ENCODE results near the gene DSG3.

DSG3 gene

DNA sequence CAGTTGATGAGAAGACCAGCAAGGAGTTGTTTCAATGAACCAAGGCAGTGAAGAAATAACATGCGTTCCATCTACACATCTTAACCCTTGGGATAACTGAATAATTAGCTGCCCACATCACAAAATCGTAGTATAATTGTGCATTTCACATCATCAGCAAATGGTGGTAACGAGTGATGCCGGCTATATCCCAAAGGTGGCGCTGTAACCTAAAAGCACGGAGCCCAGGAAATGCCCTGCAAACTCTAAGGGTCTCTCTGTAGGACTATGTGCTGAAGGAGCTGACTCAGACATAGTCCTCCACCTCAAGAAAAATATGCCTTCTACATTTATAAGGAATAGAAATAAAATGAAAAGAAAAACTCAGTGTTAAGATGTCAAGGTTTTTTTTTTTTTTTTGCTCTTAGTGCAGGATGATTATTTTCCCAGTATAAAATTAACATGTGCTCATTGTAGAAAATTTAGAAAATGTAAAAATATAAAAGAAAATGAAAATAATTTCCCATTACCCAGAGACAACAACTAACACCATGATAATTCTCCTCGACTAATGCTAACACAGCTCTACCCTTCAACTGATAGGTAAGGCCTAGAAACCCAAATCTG is 23.1 kb upstream of the DSG3 start:
- Mint-ChIP-seq H3K9me3 (ENCODE audit: low read depth) (peaks cover 3% of the 10 kb centered on the region), H3K4me3 (no peak overlapping the region), H3K36me3 (no peaks in the 10 kb centered on the region), H3K4me1 (ENCODE audit: low read depth) (no peaks in the 10 kb centered on the region), H3K27me3 (no peaks in the 10 kb centered on the region), H3K27ac (no peak overlapping the region)

DNA sequence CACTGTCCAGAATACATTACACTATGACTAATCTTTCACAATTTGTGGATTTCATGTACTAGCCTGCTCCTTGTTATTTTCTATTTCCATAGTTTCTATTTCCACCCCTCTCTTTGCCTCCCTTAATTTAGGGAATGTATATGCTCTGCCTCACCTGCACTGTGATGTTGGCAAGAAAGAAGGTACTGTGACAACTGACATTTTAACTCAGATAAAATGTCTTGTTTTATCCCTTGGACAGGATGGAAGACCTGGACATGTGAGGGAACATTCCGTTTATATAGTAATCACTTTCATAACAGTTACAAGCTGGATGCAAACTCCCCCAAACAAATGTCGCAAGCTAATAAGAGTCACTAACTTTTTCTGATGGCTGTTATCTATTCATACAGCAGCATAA is 21.5 kb upstream of the DSG3 start:
- peaks cover 3% of the 10 kb centered on the region for H3K9me3 Mint-ChIP-seq (ENCODE audit: low read depth)
- no peaks in the 10 kb centered on the region for H3K27me3 Mint-ChIP-seq
- H3K27ac Mint-ChIP-seq, result no peak overlapping the region
- no peak overlapping the region for H3K4me3 Mint-ChIP-seq
- no peaks in the 10 kb centered on the region for H3K36me3 Mint-ChIP-seq
- H3K4me1 Mint-ChIP-seq (ENCODE audit: low read depth), result no peaks in the 10 kb centered on the region

DNA sequence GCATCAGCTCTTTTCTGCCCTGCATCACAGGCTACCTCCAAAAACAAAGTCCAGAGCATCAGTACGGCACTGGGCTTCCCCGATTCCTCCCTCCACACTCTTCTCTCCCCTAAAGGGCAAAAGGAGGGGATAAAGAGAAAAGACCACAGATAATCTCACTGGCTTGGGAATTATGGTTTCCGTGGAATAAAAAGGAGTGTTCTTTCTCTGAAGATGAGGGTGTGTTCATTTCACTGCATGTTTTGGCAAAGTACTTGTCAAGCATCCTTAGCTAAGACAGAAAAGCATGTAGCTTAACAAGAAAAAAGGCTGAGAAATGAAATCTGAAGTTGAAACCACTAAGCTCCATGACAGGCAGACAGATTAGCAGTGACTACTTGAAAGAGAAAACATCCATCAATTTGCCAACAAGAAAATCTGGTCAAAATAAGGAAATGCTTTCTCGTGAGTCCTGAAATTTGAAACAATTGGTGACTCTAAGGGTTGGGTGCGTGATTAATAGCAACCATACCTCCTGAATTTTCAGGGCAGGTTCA is 20.6 kb upstream of the DSG3 start:
- H3K9me3 Mint-ChIP-seq (ENCODE audit: low read depth), result peaks cover 3% of the 10 kb centered on the region
- no peaks in the 10 kb centered on the region for H3K36me3 Mint-ChIP-seq
- H3K4me1 Mint-ChIP-seq (ENCODE audit: low read depth), result no peaks in the 10 kb centered on the region
- H3K27me3 Mint-ChIP-seq, result no peaks in the 10 kb centered on the region
- H3K4me3 Mint-ChIP-seq, result no peak overlapping the region
- H3K27ac Mint-ChIP-seq, result no peak overlapping the region

DNA sequence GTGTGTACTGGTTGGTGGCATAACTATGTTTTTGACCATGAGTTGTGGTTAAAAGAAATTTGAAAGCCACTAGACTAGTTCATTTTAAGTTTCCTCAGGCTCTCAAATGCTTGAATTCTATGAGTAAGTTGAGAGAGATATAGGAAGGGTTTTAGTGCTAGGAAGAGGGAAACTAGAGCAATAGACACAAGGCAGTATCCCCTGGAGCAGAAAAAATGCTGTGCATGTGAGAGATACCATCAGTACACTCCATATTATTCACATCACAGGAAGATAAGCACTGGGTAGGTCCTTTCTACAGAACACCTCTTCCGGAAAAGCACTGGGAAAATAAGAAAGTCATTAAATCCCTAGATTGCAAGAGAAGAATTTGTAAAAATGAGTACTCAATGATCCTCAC is 19.3 kb upstream of the DSG3 start:
- no peaks in the 10 kb centered on the region for H3K4me1 Mint-ChIP-seq (ENCODE audit: low read depth)
- H3K4me3 Mint-ChIP-seq, result no peak overlapping the region
- H3K9me3 Mint-ChIP-seq (ENCODE audit: low read depth), result peaks cover 3% of the 10 kb centered on the region
- no peaks in the 10 kb centered on the region for H3K36me3 Mint-ChIP-seq
- no peaks in the 10 kb centered on the region for H3K27me3 Mint-ChIP-seq
- no peak overlapping the region for H3K27ac Mint-ChIP-seq

DNA sequence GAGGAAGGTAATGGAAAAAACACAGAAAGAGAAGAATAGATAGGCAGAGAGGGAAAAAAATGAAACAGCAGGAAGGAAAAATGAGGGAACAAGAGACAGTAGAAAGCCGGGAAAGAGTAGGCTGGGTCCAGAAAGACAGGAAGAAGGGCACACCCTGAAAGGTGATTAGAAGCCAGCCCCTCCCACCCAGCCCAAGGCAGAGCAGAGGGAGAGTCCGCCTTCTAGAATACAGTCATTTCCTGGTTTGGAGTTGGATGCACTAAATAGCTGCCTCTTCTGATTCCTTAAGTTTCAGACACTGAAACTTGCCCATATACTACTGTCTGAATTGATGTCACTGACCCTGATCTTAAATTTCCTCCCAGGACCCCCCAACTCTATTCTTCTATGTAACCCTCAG is 17.9 kb upstream of the DSG3 start:
- no peaks in the 10 kb centered on the region for H3K36me3 Mint-ChIP-seq
- H3K9me3 Mint-ChIP-seq (ENCODE audit: low read depth), result no peaks in the 10 kb centered on the region
- H3K27me3 Mint-ChIP-seq, result peaks cover 2% of the 10 kb centered on the region
- no peak overlapping the region for H3K4me3 Mint-ChIP-seq
- no peak overlapping the region for H3K27ac Mint-ChIP-seq
- no peaks in the 10 kb centered on the region for H3K4me1 Mint-ChIP-seq (ENCODE audit: low read depth)

DNA sequence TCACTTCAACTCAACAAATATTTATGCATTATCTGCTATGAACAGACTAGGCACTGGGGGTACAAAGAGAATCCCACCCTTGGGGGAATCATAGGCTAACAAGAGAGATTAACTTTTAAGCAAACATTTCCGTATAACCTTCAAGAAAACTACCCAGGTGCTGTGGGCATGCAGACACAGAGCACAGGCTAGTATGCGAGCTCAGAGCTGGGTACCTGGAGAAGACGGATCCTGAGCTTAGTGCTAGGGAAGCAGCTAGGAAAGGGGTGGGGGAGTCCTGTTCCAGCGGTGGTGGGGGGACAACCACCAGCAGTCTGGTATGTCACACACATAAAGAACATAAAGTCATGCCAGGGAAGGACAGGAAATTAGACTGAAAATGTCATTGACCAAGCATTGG is 17.5 kb upstream of the DSG3 start:
- Mint-ChIP-seq H3K4me3 (no peak overlapping the region), H3K4me1 (ENCODE audit: low read depth) (no peaks in the 10 kb centered on the region), H3K27ac (no peak overlapping the region), H3K27me3 (peaks cover 2% of the 10 kb centered on the region), H3K9me3 (ENCODE audit: low read depth) (no peaks in the 10 kb centered on the region), H3K36me3 (no peaks in the 10 kb centered on the region)

DNA sequence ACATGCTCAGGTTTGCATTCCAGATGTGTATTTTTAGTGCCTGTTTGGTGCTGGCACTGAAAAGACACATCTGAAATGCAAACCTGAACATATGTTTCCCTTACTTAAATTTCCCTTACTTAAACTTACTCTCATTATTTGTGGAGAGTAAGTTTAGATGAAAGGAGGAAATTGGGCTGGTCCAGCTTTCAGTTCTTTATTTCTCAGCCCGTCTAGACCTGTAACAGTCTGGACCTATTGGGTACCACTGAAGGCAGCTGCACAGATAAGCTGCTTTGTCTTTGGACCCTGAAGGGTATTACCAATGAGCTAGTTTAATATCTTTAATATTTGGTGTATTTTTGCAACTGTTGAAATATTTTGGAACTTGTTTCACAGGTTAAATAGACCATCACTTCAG is 17.0 kb upstream of the DSG3 start:
- no peak overlapping the region for H3K27ac Mint-ChIP-seq

DNA sequence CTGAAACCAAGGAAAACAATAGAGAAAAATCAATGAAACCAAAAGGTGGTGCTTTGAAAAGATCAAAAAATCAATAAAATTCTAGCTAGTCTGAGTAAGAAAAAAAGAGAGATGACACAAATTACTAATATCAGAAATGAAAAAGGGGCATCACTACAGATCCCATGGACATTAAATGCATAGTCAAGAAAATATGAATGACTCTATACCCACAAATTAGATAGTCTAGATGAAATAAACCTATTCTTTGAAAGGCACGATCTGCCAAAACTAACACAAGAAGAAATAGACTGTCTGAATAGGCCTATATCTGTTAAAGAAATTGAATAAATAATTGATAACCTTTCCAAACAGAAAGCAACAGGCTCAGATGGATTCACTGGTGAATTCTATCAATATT is 15.2 kb upstream of the DSG3 start:
- Mint-ChIP-seq H3K4me1 (ENCODE audit: low read depth) (no peaks in the 10 kb centered on the region), H3K27me3 (peaks cover 2% of the 10 kb centered on the region)

More for the DNA sequence above, 17.0 kb upstream of the DSG3 start:
- H3K4me1 Mint-ChIP-seq (ENCODE audit: low read depth), result no peaks in the 10 kb centered on the region
- H3K4me3 Mint-ChIP-seq, result no peak overlapping the region
- H3K9me3 Mint-ChIP-seq (ENCODE audit: low read depth), result no peaks in the 10 kb centered on the region
- peaks cover 2% of the 10 kb centered on the region for H3K27me3 Mint-ChIP-seq
- no peaks in the 10 kb centered on the region for H3K36me3 Mint-ChIP-seq

DNA sequence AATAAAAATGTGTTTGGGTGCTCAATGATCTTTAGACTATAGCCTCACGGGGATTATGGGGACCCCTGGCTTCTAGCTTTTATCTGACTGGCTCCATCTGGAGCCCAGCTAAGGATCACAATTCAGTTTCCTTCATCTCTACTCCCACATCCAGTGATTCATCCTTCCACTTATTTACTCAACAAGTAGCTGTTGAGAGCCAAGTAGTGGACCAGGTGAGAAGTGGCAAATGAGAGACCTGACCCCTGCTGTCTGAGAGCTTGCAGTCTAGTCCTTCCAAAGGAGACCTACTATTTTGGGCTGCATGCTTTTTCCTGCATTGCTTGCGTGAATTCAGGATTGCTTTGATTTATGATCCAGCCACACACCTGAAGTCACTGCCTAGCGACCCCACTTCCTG is 10.7 kb upstream of the DSG3 start:
- Mint-ChIP-seq H3K27ac (no peak overlapping the region), H3K4me1 (ENCODE audit: low read depth) (no peaks in the 10 kb centered on the region), H3K36me3 (no peaks in the 10 kb centered on the region), H3K27me3 (peaks cover 2% of the 10 kb centered on the region), H3K4me3 (no peak overlapping the region), H3K9me3 (ENCODE audit: low read depth) (no peaks in the 10 kb centered on the region)

More for the DNA sequence above, 15.2 kb upstream of the DSG3 start:
- no peak overlapping the region for H3K4me3 Mint-ChIP-seq
- no peaks in the 10 kb centered on the region for H3K36me3 Mint-ChIP-seq
- H3K9me3 Mint-ChIP-seq (ENCODE audit: low read depth), result no peaks in the 10 kb centered on the region
- H3K27ac Mint-ChIP-seq, result no peak overlapping the region

DNA sequence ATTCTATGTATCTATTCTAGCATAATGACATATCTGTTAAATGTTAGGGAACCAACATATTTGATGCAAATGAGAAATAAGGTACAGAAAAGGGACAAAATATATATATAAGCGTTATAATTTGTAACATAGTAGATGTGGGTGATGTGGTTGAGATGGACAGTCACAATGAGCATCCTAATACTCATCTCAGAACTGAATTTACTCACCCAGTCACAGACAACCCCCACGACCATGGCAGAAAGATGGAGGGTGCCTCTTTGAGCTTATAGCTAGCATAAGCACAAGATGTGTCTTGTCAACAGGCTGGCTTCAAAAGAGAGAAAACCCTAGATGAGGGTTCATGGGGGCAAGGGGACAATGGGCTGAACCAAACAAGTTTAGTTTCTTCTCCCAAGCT is 9.1 kb upstream of the DSG3 start:
- no peaks in the 10 kb centered on the region for H3K9me3 Mint-ChIP-seq (ENCODE audit: low read depth)
- peaks cover 2% of the 10 kb centered on the region for H3K27me3 Mint-ChIP-seq
- H3K4me1 Mint-ChIP-seq (ENCODE audit: low read depth), result no peaks in the 10 kb centered on the region
- no peaks in the 10 kb centered on the region for H3K36me3 Mint-ChIP-seq
- H3K27ac Mint-ChIP-seq, result no peak overlapping the region
- H3K4me3 Mint-ChIP-seq, result no peak overlapping the region

DNA sequence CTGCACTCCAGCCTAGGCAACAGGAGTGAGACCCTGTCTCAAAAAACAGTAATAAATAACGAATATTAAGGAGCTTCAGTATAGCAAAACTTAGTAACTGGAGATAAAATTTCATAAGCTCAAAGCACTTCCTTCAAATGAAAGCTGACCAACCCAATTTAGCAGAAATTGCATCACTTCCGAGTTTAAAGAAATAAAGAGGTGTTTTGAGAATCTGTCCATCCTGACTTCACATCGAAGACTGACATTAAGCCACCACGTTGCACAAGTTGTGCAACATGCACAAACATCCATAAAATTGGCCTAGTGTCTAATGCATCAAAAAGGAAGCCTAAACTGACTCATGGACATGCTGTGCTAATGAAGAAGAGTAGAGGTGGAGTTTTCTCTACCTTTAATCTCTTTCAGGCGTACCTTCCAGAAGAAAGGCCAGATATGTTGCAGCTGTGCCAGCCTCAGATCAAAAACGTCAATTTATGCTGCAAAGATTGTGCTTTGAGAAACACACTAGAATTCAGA is 7.7 kb upstream of the DSG3 start:
- Mint-ChIP-seq H3K36me3 (no peaks in the 10 kb centered on the region), H3K4me1 (ENCODE audit: low read depth) (no peaks in the 10 kb centered on the region), H3K27ac (no peak overlapping the region), H3K4me3 (no peak overlapping the region), H3K27me3 (no peaks in the 10 kb centered on the region), H3K9me3 (ENCODE audit: low read depth) (no peaks in the 10 kb centered on the region)

DNA sequence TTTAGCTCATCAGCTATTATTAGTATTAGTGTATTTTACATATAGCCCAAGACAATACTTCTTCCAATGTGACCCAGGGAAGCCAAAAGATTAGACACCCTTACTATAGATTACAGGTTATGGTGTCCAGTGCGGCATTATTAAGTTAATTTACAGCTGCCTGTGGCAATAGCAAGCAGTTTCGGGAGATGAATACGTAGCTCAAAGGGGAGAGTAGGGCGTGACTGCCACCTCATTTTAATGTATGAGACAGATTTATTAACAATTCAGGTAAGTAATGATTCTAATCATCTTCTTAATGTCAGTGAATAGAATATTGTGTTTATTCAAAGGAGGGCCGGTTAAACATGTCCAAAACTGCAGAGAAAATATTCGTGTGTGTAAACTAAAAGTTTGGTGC is 6.8 kb upstream of the DSG3 start:
- Mint-ChIP-seq H3K27ac (no peak overlapping the region), H3K4me1 (ENCODE audit: low read depth) (no peaks in the 10 kb centered on the region)

DNA sequence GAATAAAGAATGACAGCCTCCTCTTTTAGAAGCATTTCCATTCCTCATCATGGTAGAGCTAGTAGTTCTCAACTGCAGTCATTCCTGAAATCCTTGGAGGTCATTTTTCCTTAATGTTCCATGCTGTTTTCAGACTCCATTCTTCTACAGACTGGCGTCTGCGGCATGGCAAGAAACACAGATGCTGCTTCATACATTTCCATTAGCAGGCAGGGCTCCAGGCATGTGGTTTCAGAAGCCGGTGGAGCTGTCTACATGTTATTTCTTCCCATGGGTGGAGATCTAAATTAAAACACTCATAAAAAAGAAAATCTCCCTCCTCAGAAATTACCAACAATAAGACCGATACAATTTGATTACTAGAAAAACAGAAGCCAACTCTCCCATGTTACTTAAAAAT is 6.0 kb upstream of the DSG3 start:
- Mint-ChIP-seq H3K9me3 (ENCODE audit: low read depth) (no peaks in the 10 kb centered on the region), H3K27me3 (no peaks in the 10 kb centered on the region), H3K36me3 (no peaks in the 10 kb centered on the region), H3K4me3 (no peak overlapping the region), H3K4me1 (ENCODE audit: low read depth) (no peaks in the 10 kb centered on the region), H3K27ac (no peak overlapping the region)

More for the DNA sequence above, 6.8 kb upstream of the DSG3 start:
- Mint-ChIP-seq H3K36me3 (no peaks in the 10 kb centered on the region), H3K9me3 (ENCODE audit: low read depth) (no peaks in the 10 kb centered on the region), H3K27me3 (no peaks in the 10 kb centered on the region), H3K4me3 (no peak overlapping the region)

DNA sequence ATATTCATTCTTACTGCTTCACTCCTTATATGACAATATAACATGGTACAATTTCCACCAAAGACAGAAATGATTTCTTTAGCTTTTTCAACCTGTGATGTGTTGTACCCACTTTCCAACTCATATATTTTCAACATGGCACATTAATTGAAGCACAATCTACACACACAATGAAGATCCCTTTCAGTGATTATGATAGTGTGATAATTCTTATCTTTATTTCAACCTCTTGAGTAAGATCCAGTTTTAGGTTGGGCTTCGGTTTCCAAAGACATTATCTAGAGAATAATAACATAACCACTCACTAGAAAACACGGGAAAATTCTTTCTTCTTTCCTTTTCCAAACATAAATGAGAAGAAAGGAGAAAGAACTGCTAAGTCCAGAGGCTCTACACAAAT is 3.4 kb upstream of the DSG3 start:
- no peaks in the 10 kb centered on the region for H3K4me1 Mint-ChIP-seq (ENCODE audit: low read depth)
- H3K36me3 Mint-ChIP-seq, result no peaks in the 10 kb centered on the region
- H3K4me3 Mint-ChIP-seq, result no peak overlapping the region
- no peak overlapping the region for H3K27ac Mint-ChIP-seq
- H3K27me3 Mint-ChIP-seq, result no peaks in the 10 kb centered on the region
- H3K9me3 Mint-ChIP-seq (ENCODE audit: low read depth), result no peaks in the 10 kb centered on the region

DNA sequence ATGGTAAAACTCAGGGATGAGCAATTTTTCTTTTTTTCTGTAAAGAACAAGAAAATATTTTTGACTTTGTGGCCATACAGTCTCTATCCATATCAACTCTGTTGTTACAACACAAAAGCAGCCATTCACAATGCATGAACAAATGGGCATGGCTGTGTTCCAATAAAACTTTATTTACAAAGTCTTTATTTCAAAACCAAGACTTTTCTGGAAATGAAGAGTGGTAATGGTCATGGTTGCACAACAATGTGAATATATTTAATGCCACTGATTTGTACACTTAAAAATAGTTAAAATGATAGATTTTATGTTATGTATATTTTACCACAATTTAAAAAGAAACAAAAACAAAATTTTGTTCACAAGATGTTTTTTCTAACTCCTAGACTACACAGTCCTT is 1.6 kb upstream of the DSG3 start:
- Mint-ChIP-seq H3K4me1 (ENCODE audit: low read depth) (no peaks in the 10 kb centered on the region), H3K4me3 (no peak overlapping the region), H3K36me3 (no peaks in the 10 kb centered on the region), H3K9me3 (ENCODE audit: low read depth) (no peaks in the 10 kb centered on the region), H3K27me3 (no peaks in the 10 kb centered on the region), H3K27ac (no peak overlapping the region)

DNA sequence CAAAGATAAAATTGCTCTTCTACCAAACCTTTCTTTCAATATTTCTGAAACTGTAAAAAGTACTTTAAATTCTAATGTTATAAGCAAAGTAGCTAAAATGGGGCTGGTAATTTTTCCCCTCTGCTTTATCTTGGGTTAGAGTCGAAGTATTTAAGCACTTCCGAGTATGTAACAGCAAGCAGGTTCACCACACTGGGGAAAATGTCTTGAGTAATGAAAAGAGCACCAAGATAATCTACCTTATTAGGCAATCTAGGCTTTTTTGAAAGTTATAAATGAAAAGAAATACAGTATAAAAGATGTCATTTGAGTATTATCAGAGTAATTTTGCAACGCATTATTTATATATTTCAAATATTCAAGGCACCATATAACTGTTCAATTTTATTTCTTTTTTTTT is 687 bp upstream of the DSG3 start:
- Mint-ChIP-seq H3K9me3 (ENCODE audit: low read depth) (no peaks in the 10 kb centered on the region), H3K27ac (no peak overlapping the region), H3K4me3 (no peak overlapping the region), H3K36me3 (no peaks in the 10 kb centered on the region), H3K4me1 (ENCODE audit: low read depth) (no peaks in the 10 kb centered on the region), H3K27me3 (no peaks in the 10 kb centered on the region)

Measured in activated naive CD8-positive, alpha-beta T cell (primary cell).